OCI-LY7 (cell line): ENCODE measurements around the gene FDX2. TPM values are rescaled to one million over a fixed set of nuclear protein-coding genes. Genes with fewer than 3 reads are reported as not detected.

Experiments
- BruUV-seq: library from RNA; stranded (reverse); fragments of 400-500 nt; replicated peaks from 2 replicates; lab custom pipeline; 2021; lab: Mats Ljungman, UMichigan
- CTCF ChIA-PET: fragments of 300-600 bp; sonication (Branson Sonifier 250); formaldehyde crosslinking; loops from one replicate; lab custom pipeline; 2022; ENCODE audit warnings: antibody characterized with exemption; ENCODE audit not compliant: unreplicated experiment; lab: Charles Lee
- POLR2A ChIA-PET: fragments of 300-600 bp; sonication (Branson Sonifier 250); formaldehyde crosslinking; loops from one replicate; lab custom pipeline; 2022; ENCODE audit warnings: antibody characterized with exemption; lab: Charles Lee
- DNase-seq: peaks from one replicate; pipeline ENCODE4 v3.0.0-alpha.2; 2015; ENCODE audit warnings: low spot score
- H2AFZ ChIP-seq: fragments of 200-600 bp; sonication (generic), shearing (Covaris generic); 2 replicates; pipeline ENCODE4 v1.6.1; 2014; ENCODE audit warnings: mild to moderate bottlenecking, antibody characterized with exemption, low read length, moderate library complexity
- H3K27ac ChIP-seq: fragments of 200-600 bp; sonication (generic); 2 replicates; pipeline ENCODE4 v1.5.1; 2014; ENCODE audit warnings: mixed run types, low read depth, mild to moderate bottlenecking, moderate library complexity, low read length, inconsistent platforms; ENCODE audit not compliant: poor library complexity, severe bottlenecking
- H3K36me3 ChIP-seq: fragments of 200-600 bp; sonication (generic); 2 replicates; pipeline ENCODE4 v1.6.1; 2014; ENCODE audit warnings: mild to moderate bottlenecking, antibody characterized with exemption, low read length, moderate library complexity, mixed read lengths; ENCODE audit not compliant: insufficient read depth
- H3K4me1 ChIP-seq: fragments of 200-600 bp; sonication (generic); 2 replicates; pipeline ENCODE4 v1.5.1; 2014; ENCODE audit warnings: mild to moderate bottlenecking, low read length; ENCODE audit not compliant: insufficient read depth, poor library complexity, severe bottlenecking
- H3K4me2 ChIP-seq: fragments of 200-600 bp; sonication (generic); 2 replicates; pipeline ENCODE4 v1.6.1; 2014; ENCODE audit warnings: mild to moderate bottlenecking, low read length
- H3K4me3 ChIP-seq: fragments of 200-600 bp; sonication (generic); 2 replicates; pipeline ENCODE4 v1.5.1; 2014; ENCODE audit warnings: mild to moderate bottlenecking, low read depth, low read length; ENCODE audit not compliant: poor library complexity, severe bottlenecking
- H3K79me2 ChIP-seq: fragments of 200-600 bp; sonication (generic); 2 replicates; pipeline ENCODE4 v1.6.1; 2016; ENCODE audit warnings: low read depth, mild to moderate bottlenecking, low read length, moderate library complexity, mixed read lengths; ENCODE audit not compliant: insufficient read depth
- H3K9me2 ChIP-seq: fragments of 200-600 bp; sonication (generic); 2 replicates; pipeline ENCODE4 v1.6.1; 2016; ENCODE audit warnings: mild to moderate bottlenecking, low read length, mixed read lengths; ENCODE audit not compliant: insufficient read depth
- H3K9me3 ChIP-seq: fragments of 200-600 bp; sonication (generic); 2 replicates; pipeline ENCODE4 v1.6.1; 2014; ENCODE audit warnings: mild to moderate bottlenecking, mixed run types, low read length, mixed read lengths
- H4K20me1 ChIP-seq: fragments of 200-600 bp; sonication (generic); 2 replicates; pipeline ENCODE4 v1.6.1; 2014; ENCODE audit warnings: mild to moderate bottlenecking, antibody characterized with exemption, low read length, moderate library complexity, mixed read lengths; ENCODE audit not compliant: insufficient read depth
- EZH2phosphoT487 ChIP-seq: fragments of 200-600 bp; sonication (generic); IDR thresholded peaks from 2 replicates; pipeline ENCODE4 v1.6.1; 2018; ENCODE audit warnings: low read depth, borderline replicate concordance, mild to moderate bottlenecking, mixed run types, antibody characterized with exemption, low read length, moderate library complexity, mixed read lengths
- intact Hi-C: fragments of 100-400 bp; cut with micrococcal nuclease; formaldehyde crosslinking; loops from one replicate; pipeline ENCODE4 v1.10.0; 2022; ENCODE audit not compliant: unreplicated experiment
- total RNA-seq, 2 experiments: library from RNA; depleted of rRNA in 1 of 2; stranded (reverse); fragments of >200 nt in 1 of 2; shearing (Covaris generic) in 1 of 2; gene quantifications; 2 replicates each; pipeline ENCODE4 v1.2.3, GENCODE V29; 2014 to 2022
- TF ChIP-seq, protein P1 (sequence below): fragments of 200-600 bp; sonication (generic); conservative IDR thresholded peaks from 2 replicates; pipeline ENCODE4 v1.5.1; 2014; ENCODE audit warnings: mild to moderate bottlenecking, antibody characterized with exemption, low read length, moderate library complexity, mixed read lengths

The FDX2 gene
- total RNA-seq, 2 experiments from 2014 or later, result 17.1 to 17.2 TPM

GRCh38 chr19:10292206-10292788 is 23.5 kb downstream of the FDX2 start:
- DNase-seq, result peak; percentile 81
- no TSS peak for BruUV-seq
- H3K4me3 ChIP-seq, result peak overlapping the region; percentile 68
- H3K4me2 ChIP-seq, result peak overlapping the region; percentile 83
- no peaks in the 10 kb centered on the region for H4K20me1 ChIP-seq
- no peaks in the 10 kb centered on the region for H3K36me3 ChIP-seq
- no peak overlapping the region for H3K27ac ChIP-seq
- peaks cover 59% of the 10 kb centered on the region for H3K4me1 ChIP-seq
- H2AFZ ChIP-seq, result peak overlapping the region; percentile 21; the same call in 1 of the 2 replicates
- no peaks in the 10 kb centered on the region for H3K79me2 ChIP-seq
- ChIA-PET CTCF (interaction anchor here (0.6 kb wide), 1 partner anchor 201 kb away, joined by 4 read pairs; no protein-coding TSS in a partner anchor), POLR2A (interaction anchor here (1.5 kb wide), 1 partner anchor 21 kb away, joined by 5 read pairs; the partner anchor contains the start of gene ICAM1)
- H3K9me2 ChIP-seq, result no peaks in the 10 kb centered on the region
- intact Hi-C loops, result no loop called here
- H3K9me3 ChIP-seq, result no peaks in the 10 kb centered on the region
- TF ChIP-seq, protein P1, sequence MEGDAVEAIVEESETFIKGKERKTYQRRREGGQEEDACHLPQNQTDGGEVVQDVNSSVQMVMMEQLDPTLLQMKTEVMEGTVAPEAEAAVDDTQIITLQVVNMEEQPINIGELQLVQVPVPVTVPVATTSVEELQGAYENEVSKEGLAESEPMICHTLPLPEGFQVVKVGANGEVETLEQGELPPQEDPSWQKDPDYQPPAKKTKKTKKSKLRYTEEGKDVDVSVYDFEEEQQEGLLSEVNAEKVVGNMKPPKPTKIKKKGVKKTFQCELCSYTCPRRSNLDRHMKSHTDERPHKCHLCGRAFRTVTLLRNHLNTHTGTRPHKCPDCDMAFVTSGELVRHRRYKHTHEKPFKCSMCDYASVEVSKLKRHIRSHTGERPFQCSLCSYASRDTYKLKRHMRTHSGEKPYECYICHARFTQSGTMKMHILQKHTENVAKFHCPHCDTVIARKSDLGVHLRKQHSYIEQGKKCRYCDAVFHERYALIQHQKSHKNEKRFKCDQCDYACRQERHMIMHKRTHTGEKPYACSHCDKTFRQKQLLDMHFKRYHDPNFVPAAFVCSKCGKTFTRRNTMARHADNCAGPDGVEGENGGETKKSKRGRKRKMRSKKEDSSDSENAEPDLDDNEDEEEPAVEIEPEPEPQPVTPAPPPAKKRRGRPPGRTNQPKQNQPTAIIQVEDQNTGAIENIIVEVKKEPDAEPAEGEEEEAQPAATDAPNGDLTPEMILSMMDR, result no peak
- TF ChIP-seq EZH2phosphoT487, result no peak

DNA sequence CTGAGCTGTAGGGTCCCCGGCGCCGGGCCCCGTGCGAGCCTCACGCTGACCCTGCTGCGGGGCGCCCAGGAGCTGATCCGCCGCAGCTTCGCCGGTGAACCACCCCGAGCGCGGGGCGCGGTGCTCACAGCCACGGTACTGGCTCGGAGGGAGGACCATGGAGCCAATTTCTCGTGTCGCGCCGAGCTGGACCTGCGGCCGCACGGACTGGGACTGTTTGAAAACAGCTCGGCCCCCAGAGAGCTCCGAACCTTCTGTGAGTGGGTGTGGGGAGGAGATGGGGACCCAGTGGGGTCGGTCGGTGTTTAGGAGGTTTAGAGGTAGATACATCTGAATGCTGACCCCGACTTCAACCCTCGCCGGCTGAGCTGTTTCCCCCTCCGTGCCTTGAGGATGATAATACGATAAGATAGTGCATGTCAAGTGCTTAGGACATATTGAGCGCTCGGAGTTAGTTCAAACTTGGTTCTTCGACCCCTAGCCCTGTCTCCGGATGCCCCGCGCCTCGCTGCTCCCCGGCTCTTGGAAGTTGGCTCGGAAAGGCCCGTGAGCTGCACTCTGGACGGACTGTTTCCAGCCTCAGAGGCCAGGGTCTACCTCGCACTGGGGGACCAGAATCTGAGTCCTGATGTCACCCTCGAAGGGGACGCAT is 24.1 kb downstream of the FDX2 start:
- Histone ChIP-seq H3K9me2 (no peaks in the 10 kb centered on the region), H4K20me1 (no peaks in the 10 kb centered on the region), H3K4me1 (peaks cover 65% of the 10 kb centered on the region), H3K4me2 (peak overlapping the region; percentile 83), H3K79me2 (no peaks in the 10 kb centered on the region), H3K9me3 (no peaks in the 10 kb centered on the region), H2AFZ (peak overlapping the region; percentile 21; the same call in 1 of the 2 replicates), H3K36me3 (no peaks in the 10 kb centered on the region), H3K4me3 (peak overlapping the region; percentile 68), H3K27ac (no peak overlapping the region)
- CTCF ChIA-PET, result interaction anchor here (0.6 kb wide), 1 partner anchor 137 kb away, joined by 3 read pairs; no protein-coding TSS in a partner anchor
- DNase-seq, result peak; percentile 27
- TF ChIP-seq, protein P1, result no peak
- TF ChIP-seq EZH2phosphoT487, result peak; percentile 76; the same call in 1 of the 2 replicates
- intact Hi-C loops, result no loop called here
- BruUV-seq, result no TSS peak
- POLR2A ChIA-PET, result interaction anchor here (1.5 kb wide), 1 partner anchor 21 kb away, joined by 5 read pairs; the partner anchor contains the start of gene ICAM1
